ENCODE data around the gene FAM9C.
"Not testable (repeated sequence)": the region's sequence is repeated elsewhere in the genome, so short reads cannot be mapped to it uniquely, and the experiment has no call there.

The FAM9C gene

GRCh38 chrX:13074297-13075262 is 30.2 kb upstream of the FAM9C start:
- no peak for DNase-seq

DNA sequence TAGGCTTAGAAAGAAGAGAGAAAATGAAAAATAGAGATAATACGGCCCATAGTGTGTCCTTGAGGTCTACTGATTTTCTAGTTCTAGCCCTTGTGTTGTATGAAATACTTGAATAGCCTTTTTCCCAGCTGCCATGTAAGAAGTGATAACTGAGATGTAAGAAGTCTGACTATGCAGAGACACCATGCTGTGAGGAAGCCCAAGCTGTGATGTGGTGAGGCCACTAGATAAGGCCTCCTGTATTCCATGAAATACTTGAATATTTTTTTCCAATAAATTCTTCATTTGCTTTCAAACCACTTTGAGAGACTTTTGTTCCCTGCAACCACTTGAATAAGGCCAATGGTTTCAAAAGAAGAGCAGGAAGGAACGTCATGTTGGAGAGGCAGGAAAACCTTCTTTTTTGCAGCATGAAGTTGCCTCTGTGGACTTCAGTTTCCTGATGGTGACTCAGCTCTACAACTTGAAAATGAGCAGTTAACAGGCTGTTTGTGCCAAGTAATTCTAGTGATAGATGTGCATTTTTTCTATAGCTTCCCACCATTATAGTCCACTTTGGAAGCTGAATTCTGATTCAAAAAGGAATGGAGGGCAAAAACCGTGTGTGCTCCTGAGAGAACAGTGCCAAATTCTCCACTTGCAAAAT is 25.5 kb upstream of the FAM9C start:
- DNase-seq = no peak

- DNase-seq = no peak
These were observed 24.2 kb upstream of the FAM9C start for GRCh38 chrX:13068651-13069050.

DNA sequence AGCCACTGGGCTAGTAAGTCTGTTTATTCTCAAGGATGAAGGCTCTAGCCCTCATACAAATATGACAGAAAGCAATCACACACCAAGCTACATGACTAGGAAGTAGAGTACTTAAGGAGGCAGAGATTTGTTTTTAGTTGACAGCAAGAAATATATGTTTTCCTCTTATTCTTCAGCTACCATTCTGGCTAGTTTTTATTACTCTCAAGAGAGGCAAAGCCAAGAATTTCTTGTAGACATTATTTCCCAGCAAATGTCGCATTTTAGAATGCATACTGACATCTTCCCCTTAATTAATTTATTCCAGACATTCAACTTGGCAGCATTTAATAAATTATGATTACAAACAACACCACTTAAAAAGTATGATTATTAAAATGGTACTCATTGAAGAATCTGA is 23.4 kb upstream of the FAM9C start:
- DNase-seq = no peak

DNA sequence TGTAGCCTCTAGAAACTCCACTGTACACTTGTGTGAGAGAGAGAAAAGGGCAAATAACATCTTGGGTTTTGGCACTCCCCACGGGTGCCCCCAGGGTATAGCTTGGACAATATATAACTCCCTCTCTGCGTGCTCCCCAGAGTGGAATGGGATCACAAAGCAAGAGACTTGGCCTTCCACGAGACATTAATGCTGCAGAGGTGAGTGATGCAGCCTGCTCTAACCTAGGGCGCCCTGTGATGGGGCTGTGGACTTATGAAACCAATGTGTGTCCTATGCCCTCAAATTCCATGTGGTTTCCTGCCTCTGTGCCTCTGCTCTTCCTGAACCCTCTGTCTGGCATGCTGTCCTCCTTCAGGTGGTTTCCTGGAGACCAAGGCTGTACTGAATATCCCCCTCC is 22.0 kb upstream of the FAM9C start:
- no peak for DNase-seq

DNA sequence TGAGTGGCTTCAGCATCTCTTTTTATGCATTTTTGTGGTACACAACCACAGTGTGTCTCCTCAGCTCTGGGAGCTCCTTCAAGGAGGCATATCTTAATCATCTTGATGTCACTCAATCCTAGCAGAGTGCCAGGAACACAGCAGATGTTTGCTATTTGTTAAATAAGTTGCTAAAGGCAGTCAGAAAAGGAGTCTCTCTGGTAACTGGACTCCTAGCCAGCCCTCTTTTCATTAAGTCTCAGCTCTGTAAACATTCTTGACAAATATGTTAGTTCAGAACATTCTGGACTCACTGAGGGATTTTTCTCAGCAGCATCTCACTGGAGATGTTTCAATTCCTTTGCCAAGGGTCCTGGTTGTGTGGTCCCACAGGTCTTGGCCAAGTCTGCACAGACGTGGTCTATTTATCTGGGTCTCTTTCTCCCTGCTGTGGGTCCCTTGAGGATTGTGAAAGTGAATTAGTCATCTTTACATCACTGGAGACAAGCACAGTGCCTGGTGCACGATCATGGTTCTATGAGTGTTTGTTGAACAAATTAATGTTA is 20.3 kb upstream of the FAM9C start:
- no peak for DNase-seq

DNA sequence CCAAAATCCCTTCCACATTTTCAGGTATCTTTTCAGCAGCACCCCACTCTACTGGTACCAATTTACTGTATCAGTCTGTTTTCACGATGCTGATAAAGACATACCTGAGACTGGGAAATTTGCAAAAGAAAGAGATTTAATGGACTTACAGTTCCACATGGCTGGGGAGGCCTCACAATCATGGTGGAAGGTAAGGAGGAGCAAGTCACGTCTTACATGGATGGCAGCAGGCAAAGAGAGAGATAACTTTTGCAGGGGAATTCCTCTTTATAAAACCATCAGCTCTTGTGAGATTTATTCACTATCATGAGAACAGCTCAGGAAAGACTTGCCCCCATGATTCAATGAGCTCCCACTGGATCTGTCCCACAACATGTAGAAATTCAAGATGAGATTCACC is 18.7 kb upstream of the FAM9C start:
- DNase-seq = not testable (repeated sequence)

DNA sequence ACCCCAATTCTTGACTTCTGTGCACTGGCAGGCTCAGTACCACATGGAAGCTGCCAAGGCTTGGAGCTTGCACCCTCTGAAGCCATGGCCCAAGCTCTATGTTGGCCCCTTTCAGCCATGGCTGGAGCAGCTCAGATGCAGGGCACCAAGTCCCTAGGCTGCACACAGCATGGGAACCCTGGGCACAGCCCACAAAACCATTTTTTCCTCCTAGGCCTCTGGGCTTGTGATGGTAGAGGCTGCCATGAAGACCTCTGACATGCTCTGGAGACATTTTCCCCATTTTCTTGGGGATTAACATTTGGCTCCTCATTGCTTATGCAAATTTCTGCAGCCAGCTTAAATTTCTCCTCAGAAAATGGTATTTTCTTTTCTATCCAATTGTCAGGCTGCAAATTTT is 17.9 kb upstream of the FAM9C start:
- DNase-seq = not testable (repeated sequence)

DNA sequence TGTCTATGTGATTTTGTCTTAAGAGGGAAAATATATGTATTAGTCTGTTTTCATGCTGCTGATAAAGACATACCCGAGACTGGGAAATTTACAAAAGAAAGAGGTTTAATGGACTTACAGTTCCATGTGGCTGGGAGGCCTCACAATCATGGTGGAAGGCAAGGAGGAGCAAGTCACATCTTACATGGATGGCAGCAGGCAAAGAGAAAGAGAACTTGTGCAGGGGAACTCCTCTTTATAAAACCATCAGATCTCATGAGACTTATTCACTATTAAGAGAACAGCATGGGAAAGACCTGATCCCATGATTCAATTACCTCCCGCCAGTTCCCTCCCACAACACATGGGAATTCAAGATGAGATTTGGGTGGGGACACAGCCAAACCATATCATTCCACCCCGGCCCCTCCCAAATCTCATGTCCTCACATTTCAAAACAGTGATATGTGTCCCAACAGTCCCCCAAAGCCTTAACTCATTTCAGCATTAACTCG is 16.8 kb upstream of the FAM9C start:
- not testable (repeated sequence) for DNase-seq

DNA sequence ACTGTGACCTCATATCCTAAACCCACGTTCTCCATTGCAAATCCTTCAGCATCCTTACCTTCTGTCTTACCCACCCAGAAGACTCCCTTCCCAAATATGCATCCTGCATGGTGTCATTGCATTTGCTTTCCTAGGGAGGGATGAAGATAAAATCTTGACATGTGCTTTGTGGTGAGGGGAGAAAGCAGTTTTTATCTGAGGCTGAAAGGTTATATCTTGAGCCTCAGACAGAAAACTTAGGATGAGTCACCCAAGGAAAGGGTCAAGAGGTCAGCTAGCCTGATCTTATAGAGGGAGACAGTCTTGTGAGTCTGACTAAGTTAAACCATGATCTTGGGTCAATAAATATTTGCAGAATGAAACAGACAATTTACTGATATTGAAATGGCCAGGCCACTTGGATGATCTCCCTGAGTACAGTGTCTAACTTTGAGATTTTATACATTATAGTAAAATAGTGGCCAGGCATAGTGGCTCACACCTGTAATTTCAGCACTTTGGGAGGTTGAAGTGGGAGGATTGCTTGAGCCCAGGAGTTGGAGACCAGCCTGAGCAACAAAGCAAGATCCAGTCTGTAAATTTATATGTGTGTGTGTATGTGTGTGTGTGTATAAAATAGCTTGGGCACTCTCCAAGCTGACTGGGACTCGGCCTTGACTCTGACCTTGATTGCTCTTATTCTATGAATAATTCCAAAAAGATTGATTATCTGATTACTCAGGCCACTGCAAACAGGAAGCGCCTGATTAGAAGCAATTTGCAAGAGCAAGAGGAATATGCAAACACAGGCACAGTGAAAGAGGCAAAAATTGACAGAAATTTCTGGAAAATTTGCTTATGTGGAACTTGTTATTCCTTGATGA is 15.4 kb upstream of the FAM9C start:
- DNase-seq = no peak

DNA sequence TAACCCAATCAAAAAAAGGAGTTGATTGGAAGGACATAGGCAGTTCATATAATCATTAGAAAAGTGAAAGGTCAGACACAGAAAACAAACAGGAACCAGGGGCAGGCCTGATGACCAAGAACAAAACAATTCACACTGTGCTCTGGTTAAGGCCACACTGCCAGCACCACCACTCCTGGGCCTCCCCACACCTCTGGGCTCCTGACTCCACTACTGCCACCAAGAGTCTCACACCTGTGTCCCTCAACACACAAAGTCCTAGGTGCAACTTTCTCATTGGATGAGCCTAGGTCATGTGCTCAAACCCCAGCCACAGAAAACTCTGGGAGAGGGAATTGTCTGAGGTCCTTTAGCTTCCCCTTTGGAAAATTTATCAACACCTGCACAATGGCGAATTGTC is 11.1 kb upstream of the FAM9C start:
- no peak for DNase-seq

DNA sequence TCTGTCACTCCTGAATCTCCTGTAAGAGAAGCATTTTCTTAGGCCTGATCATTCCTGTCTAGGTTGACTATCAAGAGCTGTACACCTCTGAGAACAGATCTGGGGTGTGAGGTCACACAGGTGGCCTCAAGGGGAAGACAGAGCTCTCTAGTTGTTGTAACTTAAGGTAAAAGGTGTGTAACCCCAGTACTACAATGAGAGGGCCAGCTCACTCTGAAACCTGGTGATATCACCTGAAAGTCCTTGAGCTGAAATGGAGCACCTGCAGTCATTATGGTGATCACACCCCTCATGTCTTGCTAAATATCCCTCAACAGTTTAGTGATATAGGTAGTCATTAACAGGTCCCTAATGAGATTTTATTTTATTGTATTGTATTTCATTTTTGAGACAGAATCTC is 8.8 kb upstream of the FAM9C start:
- DNase-seq = no peak

DNA sequence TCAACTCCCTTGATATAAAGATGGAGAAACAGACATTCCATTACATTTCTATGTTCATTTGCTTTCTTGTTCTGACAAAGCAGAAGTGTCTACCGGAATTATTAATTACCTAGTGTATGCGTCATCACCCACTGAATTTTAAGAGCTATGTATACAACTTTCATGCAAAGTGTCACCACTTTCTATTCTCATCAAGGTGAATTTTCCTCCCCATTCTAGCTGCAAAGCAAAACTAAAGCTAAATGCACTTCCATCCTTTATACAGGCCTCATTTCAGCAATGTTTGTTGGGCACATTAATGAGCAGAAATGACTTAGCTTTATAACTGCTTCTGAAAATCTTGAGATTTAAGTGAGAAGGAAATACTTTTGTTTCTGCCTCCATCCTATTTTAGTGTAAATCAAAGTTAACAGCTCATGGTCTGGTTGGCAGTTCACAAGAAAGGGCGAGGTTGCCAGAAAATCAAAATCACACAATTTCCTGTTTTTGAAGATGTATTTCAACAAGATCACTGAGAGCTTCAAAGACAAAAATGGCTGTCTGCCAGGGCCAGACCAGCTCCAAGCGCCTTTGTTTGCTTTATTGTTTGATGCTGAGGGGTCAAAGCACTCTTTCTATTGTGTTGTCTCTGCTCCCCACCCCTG is 7.2 kb upstream of the FAM9C start:
- no peak for DNase-seq

GRCh38 chrX:13051167-13051528 is 6.7 kb upstream of the FAM9C start:
- DNase-seq = no peak

GRCh38 chrX:13050151-13050550 is 5.7 kb upstream of the FAM9C start:
- DNase-seq = no peak

DNA sequence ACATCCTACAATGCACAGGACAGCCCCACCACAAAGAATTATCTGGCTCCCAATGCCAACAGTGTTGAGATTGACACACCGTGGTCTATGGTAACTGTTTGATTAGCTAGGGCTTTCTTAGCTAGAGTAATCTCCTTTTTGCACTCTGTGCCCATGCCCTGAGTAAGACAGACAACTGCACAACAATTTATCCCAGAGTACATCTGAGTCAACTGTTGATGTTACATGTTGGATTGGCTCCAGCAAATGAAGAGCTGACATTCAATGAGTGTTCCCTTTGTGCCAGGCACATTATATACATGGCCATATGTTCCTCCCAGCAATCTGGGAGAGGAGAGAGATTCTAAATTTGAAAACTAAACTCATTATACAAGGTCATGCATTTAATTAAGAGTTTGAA is 3.9 kb upstream of the FAM9C start:
- no peak for DNase-seq

- DNase-seq = no peak
These were observed 3.3 kb upstream of the FAM9C start for GRCh38 chrX:13047759-13048158.

DNA sequence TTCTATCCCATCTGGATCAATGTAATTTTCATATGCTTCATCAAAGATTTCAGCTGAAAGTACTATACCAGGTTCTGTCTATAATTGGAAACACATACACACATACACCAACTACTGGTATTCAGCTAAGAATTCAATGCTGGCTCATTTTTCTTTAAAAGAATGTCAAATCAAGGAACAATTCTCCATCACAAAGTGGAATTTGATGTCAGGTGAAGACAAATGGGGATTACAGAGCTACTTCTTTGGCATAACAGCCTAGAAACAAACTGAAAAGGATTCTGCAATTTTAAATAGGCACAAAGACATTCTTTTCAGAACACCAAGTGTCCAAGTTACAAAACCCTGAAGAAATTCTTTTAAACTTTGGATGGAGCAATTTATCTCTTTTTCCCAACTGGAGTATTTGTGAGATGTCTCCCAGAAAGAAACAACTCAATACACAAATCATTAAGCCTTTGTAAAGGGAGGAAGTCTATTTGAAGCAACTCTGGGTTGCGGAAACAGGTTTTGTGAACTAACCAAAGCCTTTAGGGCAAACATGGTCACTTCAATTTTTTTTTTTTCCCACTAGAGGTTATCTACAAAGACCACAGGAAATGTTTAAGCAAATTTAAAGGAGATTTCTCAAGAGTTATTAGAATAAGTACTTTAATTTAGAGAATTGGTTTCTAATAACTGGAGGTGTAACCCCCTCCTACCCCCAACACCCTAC is 1.9 kb upstream of the FAM9C start:
- no peak for DNase-seq

DNA sequence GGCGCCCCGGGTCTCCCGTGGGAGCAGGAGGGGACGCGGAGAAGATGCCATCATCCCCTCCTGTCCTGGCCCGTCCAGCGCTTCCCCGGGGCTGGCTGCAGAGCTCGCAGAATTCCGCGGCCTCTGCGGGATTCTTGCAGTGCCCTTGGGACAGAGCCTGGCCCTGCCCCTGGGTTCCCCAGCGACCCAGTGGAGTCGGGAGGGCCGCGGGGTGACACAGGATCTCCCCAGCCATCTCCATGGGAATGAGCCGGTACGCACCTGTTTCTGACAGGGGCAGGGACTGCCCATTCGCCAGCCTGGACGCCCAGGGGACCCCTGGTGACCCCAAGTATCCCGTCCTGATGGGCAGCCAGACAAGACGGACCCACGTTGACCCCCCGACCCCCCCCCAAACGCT is 482 bp downstream of the FAM9C start:
- no peak for DNase-seq

- DNase-seq = no peak
These were observed 1.3 kb downstream of the FAM9C start for GRCh38 chrX:13043138-13043537.

- no peak for DNase-seq
These were observed 7.5 kb downstream of the FAM9C start for GRCh38 chrX:13036896-13037295.

- no peak for DNase-seq
These were observed 11.2 kb downstream of the FAM9C start for GRCh38 chrX:13033193-13033592.
